Measurements from ENCODE around the gene IPP.

The IPP gene

DNA sequence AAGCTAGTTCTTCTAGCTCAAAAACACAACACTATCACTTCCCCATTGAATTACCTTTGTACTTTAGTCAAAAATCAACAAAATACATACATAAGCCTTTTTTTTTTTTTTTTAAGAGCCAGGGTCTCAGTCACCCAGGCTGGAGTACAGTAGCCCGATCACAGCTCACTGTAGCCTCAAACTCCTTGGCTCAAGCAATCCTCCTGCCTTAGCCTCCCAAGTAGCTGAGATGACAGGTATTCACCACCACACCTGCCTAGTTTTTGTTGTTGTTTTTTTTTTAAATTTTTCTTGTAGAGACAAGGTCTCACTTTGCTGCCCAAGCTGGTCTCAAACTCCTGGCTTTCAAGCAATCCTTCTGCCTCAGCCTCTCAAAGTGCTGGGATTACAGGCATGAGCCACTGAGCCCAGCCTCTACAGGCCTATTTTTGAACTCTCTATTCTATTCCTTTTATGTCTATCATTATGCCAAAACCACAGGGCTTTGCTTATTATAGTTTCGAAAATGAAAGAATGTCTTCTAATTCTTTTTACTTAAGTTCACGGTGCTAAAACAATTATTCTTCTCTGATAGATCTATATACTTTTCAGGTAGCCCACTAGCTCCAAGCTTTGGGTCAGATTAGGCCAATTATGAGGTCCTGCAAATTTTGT is 93.8 kb downstream of the IPP start:
- Histone ChIP-seq H3K18ac (ENCODE audit: low read length) (no peak overlapping the region), H3K4ac (ENCODE audit: low read depth, low read length) (no peak overlapping the region), H3K14ac (ENCODE audit: low read length) (no peak overlapping the region), H3K9me3 (ENCODE audit: insufficient read depth, low read depth, low read length) (no peaks in the 10 kb centered on the region), H3K79me2 (ENCODE audit: control insufficient read depth, insufficient read depth, low read length, poor library complexity) (no peaks in the 10 kb centered on the region), H3K4me3 (ENCODE audit: low read depth, low read length) (no peak overlapping the region), H2AK5ac (ENCODE audit: low read length) (no peak overlapping the region), H2AFZ (ENCODE audit: insufficient read depth, low read length, poor library complexity) (no peak overlapping the region), H3K27ac (ENCODE audit: low read depth, low read length) (no peak overlapping the region), H2BK120ac (ENCODE audit: insufficient read depth, low read length, poor library complexity) (no peak overlapping the region), H3K23ac (ENCODE audit: low read length) (no peak overlapping the region), H4K8ac (ENCODE audit: low read depth, low read length) (no peak overlapping the region), H4K12ac (ENCODE audit: low read depth, low read length) (no peak overlapping the region), H3K4me2 (ENCODE audit: low read length) (no peak overlapping the region), H2BK12ac (ENCODE audit: low read length) (no peak overlapping the region), H2BK5ac (ENCODE audit: low read depth, low read length, poor library complexity) (no peak overlapping the region), H4K91ac (ENCODE audit: low read depth, low read length) (no peak overlapping the region), H3K36me3 (ENCODE audit: control insufficient read depth in 1 of 2, insufficient read depth in 2 of 2, low read length in 2 of 2) (peaks cover 39 to 49% of the 10 kb centered on the region in 2 experiments), H3K4me1 (ENCODE audit: control insufficient read depth in 1 of 2, insufficient read depth in 2 of 2, low read length in 2 of 2) (no peaks in the 10 kb centered on the region), H3K79me1 (ENCODE audit: low read length) (no peaks in the 10 kb centered on the region), H3K9ac (ENCODE audit: low read length) (no peak overlapping the region), H3K27me3 (ENCODE audit: insufficient read depth, low read length) (no peaks in the 10 kb centered on the region)
- no CpG with 5 or more reads among the region's 3 CpGs for WGBS (ENCODE audit: extremely low coverage, insufficient coverage, insufficient read length)
- no peak for DNase-seq

- no CpG with 5 or more reads among the region's 12 CpGs for WGBS (ENCODE audit: extremely low coverage, insufficient coverage, insufficient read length)
- H3K79me1 ChIP-seq (ENCODE audit: low read length), result no peaks in the 10 kb centered on the region
- H3K9ac ChIP-seq (ENCODE audit: low read length), result no peak overlapping the region
These were observed 95.7 kb downstream of the IPP start for GRCh38 chr1:45654540-45655280.

More at GRCh38 chr1:45654540-45655280, 95.7 kb downstream of the IPP start:
- Histone ChIP-seq H3K14ac (ENCODE audit: low read length) (no peak overlapping the region), H3K4me3 (ENCODE audit: low read depth, low read length) (no peak overlapping the region), H4K8ac (ENCODE audit: low read depth, low read length) (no peak overlapping the region), H3K4me1 (ENCODE audit: control insufficient read depth in 1 of 2, insufficient read depth in 2 of 2, low read length in 2 of 2) (no peaks in the 10 kb centered on the region), H3K36me3 (ENCODE audit: control insufficient read depth in 1 of 2, insufficient read depth in 2 of 2, low read length in 2 of 2) (peaks cover 42 to 54% of the 10 kb centered on the region in 2 experiments), H3K79me2 (ENCODE audit: control insufficient read depth, insufficient read depth, low read length, poor library complexity) (no peaks in the 10 kb centered on the region), H3K27me3 (ENCODE audit: insufficient read depth, low read length) (no peaks in the 10 kb centered on the region), H2BK120ac (ENCODE audit: insufficient read depth, low read length, poor library complexity) (no peak overlapping the region), H3K9me3 (ENCODE audit: insufficient read depth, low read depth, low read length) (no peaks in the 10 kb centered on the region), H4K91ac (ENCODE audit: low read depth, low read length) (no peak overlapping the region), H2AK5ac (ENCODE audit: low read length) (no peak overlapping the region), H3K27ac (ENCODE audit: low read depth, low read length) (no peak overlapping the region), H2BK5ac (ENCODE audit: low read depth, low read length, poor library complexity) (no peak overlapping the region), H2BK12ac (ENCODE audit: low read length) (no peak overlapping the region), H3K18ac (ENCODE audit: low read length) (peak overlapping the region; percentile 35), H3K23ac (ENCODE audit: low read length) (no peak overlapping the region), H3K4ac (ENCODE audit: low read depth, low read length) (no peak overlapping the region), H3K4me2 (ENCODE audit: low read length) (no peak overlapping the region), H2AFZ (ENCODE audit: insufficient read depth, low read length, poor library complexity) (no peak overlapping the region), H4K12ac (ENCODE audit: low read depth, low read length) (no peak overlapping the region)
- DNase-seq, result peak in 1 of 2 donors; percentile 50
